ENCODE data around the gene RGS10. TPM values are rescaled to one million over a fixed set of nuclear protein-coding genes. Genes with fewer than 3 reads are reported as not detected.

RGS10 gene
- total RNA-seq, 1 experiment from 2014 or later = 10.6 TPM

- no peak overlapping the region for H2AK5ac ChIP-seq (ENCODE audit: insufficient read length, low read length)
- H2BK20ac ChIP-seq (ENCODE audit: low read depth, low read length, poor library complexity, severe bottlenecking) = no peak overlapping the region
- no peak overlapping the region for H3K18ac ChIP-seq (ENCODE audit: insufficient read length, low read depth, low read length)
- no peak overlapping the region for H3K4me2 ChIP-seq (ENCODE audit: insufficient read depth, insufficient read length, low read length)
- no peak overlapping the region for H3K4ac ChIP-seq (ENCODE audit: low read depth, low read length)
- no peak overlapping the region for H4K8ac ChIP-seq (replicated peaks; ENCODE audit: insufficient read length, low read depth, low read length)
- H4K91ac ChIP-seq (ENCODE audit: insufficient read length, low read depth, low read length) = no peak overlapping the region
- no peak overlapping the region for H3K14ac ChIP-seq (ENCODE audit: insufficient read depth, low read length)
- H2BK120ac ChIP-seq (ENCODE audit: low read depth, low read length, poor library complexity, severe bottlenecking) = no peak overlapping the region
- no peaks in the 10 kb centered on the region for H3K9me3 ChIP-seq (ENCODE audit: control insufficient read depth, low read depth, low read length)
- Mint-ChIP-seq H3K36me3 (ENCODE audit: insufficient read depth in 1 of 3, low read depth in 3 of 3) (no peaks in the 10 kb centered on the region; a peak in 1 of 7 replicates), H3K4me3 (no peak overlapping the region), H3K4me1 (peaks cover 26 to 28% of the 10 kb centered on the region in 2 experiments), H3K9me3 (no peaks in the 10 kb centered on the region), H3K27ac (no peak overlapping the region), H3K27me3 (ENCODE audit: low read depth) (no peaks in the 10 kb centered on the region)
- H4K5ac ChIP-seq (ENCODE audit: insufficient read length, low read depth, low read length) = no peak overlapping the region
- H2BK15ac ChIP-seq (ENCODE audit: low read depth, low read length) = no peak overlapping the region
- no peak overlapping the region for H3T11ph ChIP-seq (ENCODE audit: low read length)
- no CpG with 5 or more reads among the region's 9 CpGs for WGBS (ENCODE audit: extremely low coverage, insufficient read length, low lambda C conversion rate)
- no peaks in the 10 kb centered on the region for H3K23me2 ChIP-seq (ENCODE audit: insufficient read length, low read depth, low read length, poor library complexity, severe bottlenecking)
- no peak overlapping the region for H3K23ac ChIP-seq (ENCODE audit: insufficient read length, low read depth, low read length)
- H2BK12ac ChIP-seq (ENCODE audit: insufficient read length, low read depth, low read length) = no peak overlapping the region
- H2AFZ ChIP-seq (ENCODE audit: low read length) = no peak overlapping the region
- H3K79me2 ChIP-seq (ENCODE audit: insufficient read depth, low read length) = no peaks in the 10 kb centered on the region
- DNase-seq = no peak
- no peak overlapping the region for H3K9ac ChIP-seq (ENCODE audit: extremely low read depth, insufficient read length, low read length)
- TF ChIP-seq CTCF (conservative IDR thresholded peaks at IDR 0.05) = no peak
- no peak overlapping the region for H3K27ac ChIP-seq (ENCODE audit: insufficient read length, low read depth, low read length)
- H3K27me3 ChIP-seq (ENCODE audit: insufficient read depth, low read length) = no peaks in the 10 kb centered on the region
- peaks cover 3% of the 10 kb centered on the region; the same call in 1 of the 2 replicates for H3K4me1 ChIP-seq (ENCODE audit: insufficient read depth, low read length)
- no peak overlapping the region for H2BK5ac ChIP-seq (ENCODE audit: insufficient read length, low read length)
- H3K56ac ChIP-seq (ENCODE audit: insufficient read length, low read depth, low read length) = no peak overlapping the region
- no peaks in the 10 kb centered on the region for H4K20me1 ChIP-seq (ENCODE audit: control insufficient read depth, insufficient read depth, insufficient read length)
- no peaks in the 10 kb centered on the region for H3K79me1 ChIP-seq (ENCODE audit: insufficient read depth, low read depth, low read length, poor library complexity, severe bottlenecking)
These were observed 24.3 kb downstream of the RGS10 start for GRCh38 chr10:119518176-119518575.
